H1 (cell line): ENCODE data around the gene PSMA5. TPM values are rescaled to one million over a fixed set of nuclear protein-coding genes. Genes with fewer than 3 reads are reported as not detected.

Source experiments
- CTCF ChIA-PET: fragments of 300-600 bp; sonication (Branson Sonifier 250); formaldehyde crosslinking; loops from one replicate; lab custom pipeline; 2021; ENCODE audit not compliant: partially characterized antibody; lab: Charles Lee
- POLR2A ChIA-PET: fragments of 300-600 bp; sonication (Branson Sonifier 250); formaldehyde crosslinking; loops from one replicate; lab custom pipeline; 2021; ENCODE audit warnings: inconsistent platforms; ENCODE audit not compliant: partially characterized antibody; lab: Charles Lee
- DNase-seq, 2 experiments: peaks; one replicate each; pipeline versions ENCODE4 v3.0.0 to v3.0.0-alpha.2; 2010 to 2022; ENCODE audit warnings: low spot score in 2 of 2, low read depth in 1 of 2, mixed read lengths in 1 of 2
- FAIRE-seq: peaks from 2 replicates; lab custom pipeline; 2011; peaks lifted over from hg19 to GRCh38; lab: Jason Lieb, UNC
- H2AFZ ChIP-seq: 2 replicates; pipeline ENCODE4 v1.8.1; 2012; ENCODE audit warnings: low read length, inconsistent platforms
- H2AK5ac ChIP-seq: 2 replicates; pipeline ENCODE4 v1.6.1; 2013; ENCODE audit warnings: low read depth, low read length
- H2BK120ac ChIP-seq: replicated peaks from 2 replicates; pipeline ENCODE3; 2013; ENCODE audit warnings: low read depth, low read length, inconsistent platforms
- H2BK12ac ChIP-seq: 2 replicates; pipeline ENCODE4 v1.6.1; 2013; ENCODE audit warnings: low read depth, low read length
- H2BK15ac ChIP-seq: 2 replicates; pipeline ENCODE4 v1.6.1; 2013; ENCODE audit warnings: low read length
- H2BK20ac ChIP-seq: 2 replicates; pipeline ENCODE4 v1.6.1; 2013; ENCODE audit warnings: low read length
- H2BK5ac ChIP-seq: 2 replicates; pipeline ENCODE4 v1.6.1; 2013; ENCODE audit warnings: low read depth, low read length
- H3K14ac ChIP-seq: 2 replicates; pipeline ENCODE4 v1.6.1; 2013; ENCODE audit warnings: inconsistent platforms; ENCODE audit not compliant: insufficient read length
- H3K18ac ChIP-seq: 2 replicates; pipeline ENCODE4 v1.6.1; 2013; ENCODE audit warnings: low read length; ENCODE audit errors: extremely low read depth
- H3K23ac ChIP-seq: 2 replicates; pipeline ENCODE4 v1.6.1; 2013; ENCODE audit warnings: inconsistent platforms; ENCODE audit not compliant: insufficient read length
- H3K23me2 ChIP-seq: 2 replicates; pipeline ENCODE4 v1.6.1; 2013; ENCODE audit warnings: low read depth, low read length
- H3K27ac ChIP-seq: 2 replicates; pipeline ENCODE4 v1.6.1; 2011; ENCODE audit warnings: low read depth, low read length, inconsistent platforms
- H3K27me3 ChIP-seq, 4 experiments: replicated peaks in 1 of 4; 1 replicate in 1 of 4; 2 replicates in 3 of 4; pipeline versions ENCODE4 v1.6.1 to v1.8.1; 2011 to 2013; ENCODE audit warnings: low read length in 3 of 4, mild to moderate bottlenecking in 3 of 4, inconsistent platforms in 2 of 4, mixed read lengths in 2 of 4, moderate library complexity in 1 of 4; ENCODE audit not compliant: control insufficient read depth in 3 of 4, insufficient read depth in 3 of 4; ENCODE audit errors: extremely low read depth in 1 of 4
- H3K36me3 ChIP-seq, 4 experiments: 2 replicates each; pipeline versions ENCODE4 v1.6.1 to v1.8.1; 2011 to 2013; ENCODE audit warnings: mild to moderate bottlenecking in 4 of 4, low read length in 3 of 4, moderate library complexity in 2 of 4, control low read depth in 1 of 4, inconsistent platforms in 1 of 4; ENCODE audit not compliant: insufficient read depth in 4 of 4, control insufficient read depth in 2 of 4
- H3K4ac ChIP-seq: replicated peaks from 2 replicates; pipeline ENCODE3; 2013; ENCODE audit warnings: low read length, low read depth, mixed read lengths, inconsistent platforms; ENCODE audit not compliant: insufficient read length
- H3K4me1 ChIP-seq, 4 experiments: replicated peaks in 1 of 4; 1 replicate in 1 of 4; 2 replicates in 3 of 4; pipeline versions ENCODE4 v1.6.1 to v1.8.1; 2011 to 2013; ENCODE audit warnings: low read length in 3 of 4, inconsistent platforms in 2 of 4, mixed read lengths in 1 of 4; ENCODE audit not compliant: insufficient read depth in 4 of 4, control insufficient read depth in 3 of 4
- H3K4me2 ChIP-seq, 2 experiments: 2 replicates each; pipeline versions ENCODE4 v1.6.1 to v1.8.1; 2011 to 2013; ENCODE audit warnings: low read depth in 2 of 2, low read length in 2 of 2, control low read depth in 1 of 2, inconsistent platforms in 1 of 2, mild to moderate bottlenecking in 1 of 2; ENCODE audit not compliant: insufficient read depth in 1 of 2
- H3K4me3 ChIP-seq, 4 experiments: fragments of 200-600, 300-600 bp in 1 of 4; sonication (generic), shearing (Covaris generic), sonication (Bioruptor Twin) in 1 of 4; 2 replicates each; pipeline versions ENCODE4 v1.5.1 to v1.8.1; 2011 to 2016; ENCODE audit warnings: low read length in 4 of 4, low read depth in 3 of 4, control low read depth in 2 of 4, inconsistent platforms in 2 of 4, mild to moderate bottlenecking in 2 of 4, mixed read lengths in 1 of 4, moderate library complexity in 1 of 4; ENCODE audit not compliant: insufficient read depth in 2 of 4; ENCODE audit errors: extremely low read depth in 1 of 4
- H3K56ac ChIP-seq: replicated peaks from 2 replicates; pipeline ENCODE3; 2013; ENCODE audit warnings: low read depth, mild to moderate bottlenecking, mixed read lengths, low read length, inconsistent platforms; ENCODE audit not compliant: insufficient read length
- H3K79me1 ChIP-seq: 2 replicates; pipeline ENCODE4 v1.6.1; 2013; ENCODE audit warnings: low read depth, low read length, control low read depth
- H3K79me2 ChIP-seq, 2 experiments: 2 replicates each; pipeline versions ENCODE4 v1.6.1 to v1.8.1; 2012 to 2013; ENCODE audit warnings: low read length in 2 of 2, mild to moderate bottlenecking in 2 of 2, inconsistent platforms in 1 of 2; ENCODE audit not compliant: insufficient read depth in 2 of 2, control insufficient read depth in 1 of 2
- H3K9ac ChIP-seq, 4 experiments: replicated peaks in 1 of 4; 1 replicate in 1 of 4; 2 replicates in 3 of 4; pipeline versions ENCODE4 v1.6.1 to v1.8.1; 2011 to 2013; ENCODE audit warnings: low read depth in 3 of 4, low read length in 3 of 4, control low read depth in 2 of 4, mild to moderate bottlenecking in 2 of 4, moderate library complexity in 2 of 4, inconsistent platforms in 1 of 4; ENCODE audit errors: extremely low read depth in 1 of 4
- H3K9me3 ChIP-seq, 2 experiments: 2 replicates each; pipeline versions ENCODE4 v1.6.1 to v1.8.1; 2012 to 2013; ENCODE audit warnings: mild to moderate bottlenecking in 2 of 2, moderate library complexity in 2 of 2, control low read depth in 1 of 2, inconsistent platforms in 1 of 2, low read depth in 1 of 2, low read length in 1 of 2, mixed read lengths in 1 of 2; ENCODE audit not compliant: insufficient read depth in 2 of 2
- H4K20me1 ChIP-seq, 2 experiments: replicated peaks in 1 of 2; 2 replicates each; pipeline versions ENCODE3 to v1.8.1; 2011 to 2013; ENCODE audit warnings: inconsistent platforms in 2 of 2, low read length in 2 of 2, mild to moderate bottlenecking in 1 of 2; ENCODE audit not compliant: insufficient read depth in 2 of 2, control insufficient read depth in 1 of 2
- H4K5ac ChIP-seq: 2 replicates; pipeline ENCODE4 v1.6.1; 2013; ENCODE audit warnings: low read length, low read depth, mixed read lengths, inconsistent platforms; ENCODE audit not compliant: insufficient read length
- H4K8ac ChIP-seq: 2 replicates; pipeline ENCODE4 v1.8.0; 2013; ENCODE audit warnings: mild to moderate bottlenecking, moderate library complexity, low read length, inconsistent platforms; ENCODE audit not compliant: insufficient read depth; ENCODE audit errors: extremely low read depth
- H4K91ac ChIP-seq: replicated peaks from 2 replicates; pipeline ENCODE3; 2013; ENCODE audit warnings: low read length, mixed read lengths, inconsistent platforms; ENCODE audit not compliant: insufficient read length
- NANOG ChIP-seq: IDR thresholded peaks from 2 replicates; pipeline ENCODE4 v1.6.1; 2011; ENCODE audit warnings: low read length, low read depth, mild to moderate bottlenecking, inconsistent platforms; ENCODE audit not compliant: insufficient read depth, poor library complexity, severe bottlenecking
- WGBS, 2 experiments: shearing (Covaris generic) in 1 of 2; methylation state at CpG; one replicate each; pipeline versions ENCODE4 v1.1.6 to v1.1.7; 2013 to 2015; ENCODE audit warnings: low lambda C conversion rate in 2 of 2, mixed read lengths in 2 of 2, inconsistent platforms in 1 of 2, low coverage in 1 of 2, missing lambda C conversion rate in 1 of 2; ENCODE audit not compliant: insufficient replicate concordance in 2 of 2, insufficient coverage in 1 of 2, insufficient read length in 1 of 2; ENCODE audit errors: extremely low coverage in 1 of 2, missing lambda C conversion rate in 1 of 2; 5-methylcytosine and 5-hydroxymethylcytosine counted together
- polyA plus RNA-seq, 7 experiments: library from polyadenylated mRNA; depleted of rRNA in 3 of 7; stranded (reverse) in 5 of 7; unstranded in 2 of 7; fragments of >200 nt in 5 of 7; fragments of 200-250 nt in 2 of 7; gene quantifications; 1 replicate in 5 of 7; 2 replicates in 1 of 7; 4 replicates in 1 of 7; pipeline versions ENCODE4 v1.2.1 to v1.2.3, GENCODE V29; 2011 to 2013; ENCODE audit warnings: missing spikeins in 2 of 7, mixed read lengths in 2 of 7
- total RNA-seq: library from RNA; stranded (reverse); fragmentation: NEBNext Ultra II Directional; extraction: Animal tissue kit (Norgen Biotek cat#: 25700); gene quantifications from 2 replicates; pipeline ENCODE4 v1.2.1, GENCODE V29; 2021

PSMA5 gene
- total and polyA plus RNA-seq, 2 of the 8 experiments (the other 6 are each of a cell fraction or from before 2014, with no cell fraction given), result 140 to 166 TPM

GRCh38 chr1:109467301-109467777, 41.1 kb upstream of the PSMA5 start:
- Histone ChIP-seq H3K9me3 (no peaks in the 10 kb centered on the region), H2BK5ac (no peak overlapping the region), H4K8ac (no peak overlapping the region), H3K79me1 (no peaks in the 10 kb centered on the region), H2BK20ac (no peak overlapping the region; the same call in 1 of the 2 replicates), H3K23ac (no peak overlapping the region), H3K27ac (no peak overlapping the region), H2AFZ (peak overlapping the region; percentile 84; the same call in 1 of the 2 replicates), H2BK15ac (no peak overlapping the region), H3K56ac (no peak overlapping the region), H2AK5ac (no peak overlapping the region), H3K18ac (no peak overlapping the region), H3K4ac (no peak overlapping the region), H3K4me3 (peak overlapping the region; percentile 40 to 80 (median 62); a peak in 6 of 8 replicates), H3K9ac (0 out of 7 replicates have a peak overlapping the region, but pooled peaks of 1 of the 4 experiments have one; percentile 2), H3K27me3 (peaks cover 4 to 52% (median 40%) of the 10 kb centered on the region in 4 experiments), H3K23me2 (peaks cover 8% of the 10 kb centered on the region; the same call in 1 of the 2 replicates), H2BK12ac (no peak overlapping the region), H3K4me1 (peaks cover 0 to 8% (median 1%) of the 10 kb centered on the region in 4 experiments; a peak in 5 of 7 replicates), H3K14ac (no peak overlapping the region), H4K91ac (no peak overlapping the region), H4K20me1 (no peaks in the 10 kb centered on the region), H2BK120ac (no peak overlapping the region), H3K79me2 (no peaks in the 10 kb centered on the region), H4K5ac (no peak overlapping the region), H3K4me2 (peak overlapping the region; percentile 88 to 94), H3K36me3 (no peaks in the 10 kb centered on the region)
- DNase-seq (peak in 1 of 2 experiments; percentile 64), FAIRE-seq (no peak)
- ChIA-PET CTCF (interaction anchor here (1.2 to 2.2 kb wide), 4 partner anchors 12 to 65 kb away, joined by 3 to 9 read pairs (median 9); no protein-coding TSS in a partner anchor), POLR2A (interaction anchor here (1.4 to 2.0 kb wide), 2 partner anchors 11 to 41 kb away, joined by 5 to 6 read pairs; partner anchors contain the start of gene PSMA5)
- 14% methylated on average over 16 of the region's 23 CpGs; no CpG with 5 or more reads in 1 of the 2 experiments for WGBS, 2 experiments
- TF ChIP-seq NANOG, result no peak
